ENCODE measurements around the gene MRPL21. TPM values are rescaled to one million over a fixed set of nuclear protein-coding genes. Genes with fewer than 3 reads are reported as not detected.

MRPL21 gene
- total and polyA plus RNA-seq, 8 donors, result 32.4 to 67.2 (median 58.3) TPM

DNA sequence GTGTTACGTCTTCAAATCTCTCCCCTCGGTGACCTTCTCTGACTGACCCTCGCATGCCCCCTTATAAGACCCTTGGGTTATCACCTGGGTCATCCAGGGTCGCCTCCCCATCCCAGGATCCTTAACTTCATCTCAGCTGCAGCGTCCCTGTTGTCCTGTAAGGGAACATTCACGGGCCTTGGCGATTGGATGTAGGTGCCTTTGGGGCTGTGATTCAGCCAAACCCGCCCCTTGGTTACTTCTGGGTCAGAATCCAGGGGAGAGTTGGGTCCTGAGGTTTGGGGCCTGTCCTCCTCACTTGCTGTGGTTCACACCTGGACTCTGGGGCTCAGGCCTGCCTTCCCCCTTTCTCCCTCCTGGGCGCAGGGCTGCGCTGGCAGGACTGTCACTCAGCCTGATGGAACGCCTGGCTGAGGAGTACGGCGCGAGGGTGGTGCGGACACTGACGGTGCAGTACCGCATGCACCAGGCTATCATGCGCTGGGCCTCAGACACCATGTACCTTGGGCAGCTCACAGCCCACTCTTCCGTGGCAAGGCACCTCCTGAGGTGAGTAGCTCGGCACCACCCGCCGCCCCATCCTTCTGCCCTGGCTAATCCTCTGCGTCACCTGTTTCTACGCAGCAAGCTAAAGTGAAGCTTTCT, 29.4 kb upstream of the MRPL21 start:
- no peak for DNase-seq
- Histone ChIP-seq H3K27ac (no peak overlapping the region), H3K36me3 (peaks cover 0 to 96% of the 10 kb centered on the region in 2 donors)

DNA sequence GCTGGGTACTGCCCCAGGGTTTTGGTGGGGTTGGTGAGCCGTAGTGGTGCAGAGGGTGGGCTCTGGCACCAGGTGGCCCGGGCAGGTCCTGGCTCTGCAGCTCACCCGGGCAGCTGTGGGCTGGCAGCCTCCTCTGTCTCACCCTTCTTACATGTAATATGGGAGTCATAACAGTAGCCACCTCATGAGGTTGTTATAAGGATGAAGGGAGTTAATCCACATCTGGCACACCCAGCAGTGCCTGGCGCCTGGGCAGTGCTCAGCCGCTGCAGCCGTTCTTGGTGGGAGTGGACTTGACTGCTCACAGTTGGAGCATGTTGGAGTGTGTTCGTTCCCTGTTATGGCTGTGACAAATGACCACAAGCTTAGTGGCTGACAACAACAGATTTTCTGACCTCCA, 28.7 kb upstream of the MRPL21 start:
- Histone ChIP-seq H3K4me1 (peaks cover 11 to 13% of the 10 kb centered on the region in 2 donors), H3K27me3 (no peaks in the 10 kb centered on the region), H3K36me3 (peaks cover 0 to 96% of the 10 kb centered on the region in 2 donors), H3K9me3 (no peaks in the 10 kb centered on the region), H3K4me3 (no peak overlapping the region), H3K27ac (no peak overlapping the region)
- no peak for ATAC-seq
- TF ChIP-seq, protein P1, sequence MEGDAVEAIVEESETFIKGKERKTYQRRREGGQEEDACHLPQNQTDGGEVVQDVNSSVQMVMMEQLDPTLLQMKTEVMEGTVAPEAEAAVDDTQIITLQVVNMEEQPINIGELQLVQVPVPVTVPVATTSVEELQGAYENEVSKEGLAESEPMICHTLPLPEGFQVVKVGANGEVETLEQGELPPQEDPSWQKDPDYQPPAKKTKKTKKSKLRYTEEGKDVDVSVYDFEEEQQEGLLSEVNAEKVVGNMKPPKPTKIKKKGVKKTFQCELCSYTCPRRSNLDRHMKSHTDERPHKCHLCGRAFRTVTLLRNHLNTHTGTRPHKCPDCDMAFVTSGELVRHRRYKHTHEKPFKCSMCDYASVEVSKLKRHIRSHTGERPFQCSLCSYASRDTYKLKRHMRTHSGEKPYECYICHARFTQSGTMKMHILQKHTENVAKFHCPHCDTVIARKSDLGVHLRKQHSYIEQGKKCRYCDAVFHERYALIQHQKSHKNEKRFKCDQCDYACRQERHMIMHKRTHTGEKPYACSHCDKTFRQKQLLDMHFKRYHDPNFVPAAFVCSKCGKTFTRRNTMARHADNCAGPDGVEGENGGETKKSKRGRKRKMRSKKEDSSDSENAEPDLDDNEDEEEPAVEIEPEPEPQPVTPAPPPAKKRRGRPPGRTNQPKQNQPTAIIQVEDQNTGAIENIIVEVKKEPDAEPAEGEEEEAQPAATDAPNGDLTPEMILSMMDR (IDR thresholded peaks at IDR 0.05), result no peak
- intact Hi-C loops (cut with DNase I), result loop anchor here in 1 of 2 donors (10.0 kb wide), 1 partner anchor 152 kb away; no protein-coding TSS in a partner anchor
- DNase-seq, result no peak

More for the DNA sequence above, 29.4 kb upstream of the MRPL21 start:
- no peak for ATAC-seq
- no peaks in the 10 kb centered on the region for H3K27me3 ChIP-seq
- H3K9me3 ChIP-seq, result no peaks in the 10 kb centered on the region
- intact Hi-C loops (cut with DNase I), result loop anchor here in 1 of 2 donors (10.0 kb wide), 1 partner anchor 152 kb away; no protein-coding TSS in a partner anchor
- no peak overlapping the region for H3K4me3 ChIP-seq
- H3K4me1 ChIP-seq, result peaks cover 6 to 7% of the 10 kb centered on the region in 2 donors
- TF ChIP-seq, protein P1 (IDR thresholded peaks at IDR 0.05), result no peak

DNA sequence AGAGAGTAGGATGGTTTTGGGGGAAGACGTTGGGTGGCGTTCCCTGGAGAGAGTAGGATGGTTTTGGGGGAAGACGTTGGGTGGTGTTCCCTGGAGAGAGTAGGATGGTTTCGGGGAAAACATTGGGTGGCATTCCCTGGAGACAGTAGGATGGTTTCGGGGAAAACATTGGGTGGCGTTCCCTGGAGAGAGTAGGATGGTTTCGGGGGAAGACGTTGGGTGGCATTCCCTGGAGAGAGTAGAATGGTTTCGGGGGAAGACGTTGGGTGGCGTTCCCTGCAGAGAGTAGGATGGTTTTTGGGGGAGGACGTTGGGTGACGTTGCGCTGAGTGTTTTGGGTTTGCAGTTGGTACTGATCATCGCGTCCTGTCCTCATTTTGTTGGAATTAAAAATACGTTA, 28.3 kb upstream of the MRPL21 start:
- H3K4me3 ChIP-seq, result no peak overlapping the region
- TF ChIP-seq, protein P1 (IDR thresholded peaks at IDR 0.05), result no peak

DNA sequence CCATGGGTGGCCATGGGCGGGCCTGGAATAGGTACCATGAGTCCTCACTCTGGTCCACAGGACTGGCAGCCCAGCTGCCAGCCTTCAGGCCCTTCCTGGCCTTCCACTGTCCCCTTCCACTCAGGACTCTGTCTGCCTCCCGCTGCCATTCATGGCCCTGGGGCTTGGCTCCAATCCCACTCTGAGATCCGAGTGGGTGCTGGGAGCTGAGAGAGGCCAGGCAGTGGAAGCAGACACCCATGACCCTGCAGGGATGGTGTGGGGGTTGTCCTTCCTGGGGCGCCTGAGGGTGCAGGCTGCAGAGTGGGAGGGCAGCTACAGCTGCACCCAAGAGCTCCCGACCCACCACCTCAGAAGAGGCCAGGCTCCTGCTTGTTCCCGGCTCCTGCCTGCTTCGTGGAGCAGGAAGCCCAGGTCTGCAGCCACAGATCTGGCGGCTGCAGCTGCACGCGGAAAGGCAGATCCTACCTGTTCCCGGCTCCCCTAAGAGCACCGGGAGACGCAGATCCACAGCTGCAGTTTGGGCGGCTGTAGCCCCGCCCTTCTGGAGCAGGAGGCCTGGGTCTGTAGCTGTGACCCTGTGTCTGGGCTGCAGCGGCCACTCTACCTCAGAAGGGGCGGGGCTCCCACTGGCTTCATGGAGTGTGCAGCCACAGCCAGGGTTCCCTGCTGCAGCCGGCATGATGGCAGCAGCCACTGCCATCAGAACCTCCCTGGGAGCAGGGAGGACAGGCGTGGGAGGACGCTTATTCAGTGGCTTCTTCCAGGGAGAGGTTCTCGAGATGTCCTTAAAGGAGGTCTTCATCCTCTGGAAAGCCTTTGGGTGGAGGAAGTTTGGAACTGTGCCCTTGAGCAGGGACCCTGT, 27.6 kb upstream of the MRPL21 start:
- no peak overlapping the region for H3K27ac ChIP-seq
- peaks cover 0 to 3% of the 10 kb centered on the region in 2 donors for H3K9me3 ChIP-seq
- intact Hi-C loops (cut with DNase I), result loop anchor here in 1 of 2 donors (10.0 kb wide), 1 partner anchor 154 kb away; no protein-coding TSS in a partner anchor
- H3K4me3 ChIP-seq, result no peak overlapping the region
- ATAC-seq (no peak), DNase-seq (no peak)
- TF ChIP-seq, protein P1 (IDR thresholded peaks at IDR 0.05), result no peak
- no peaks in the 10 kb centered on the region for H3K27me3 ChIP-seq
- peaks cover 11 to 20% of the 10 kb centered on the region in 2 donors for H3K4me1 ChIP-seq
- peaks cover 0 to 96% of the 10 kb centered on the region in 2 donors for H3K36me3 ChIP-seq

More for the DNA sequence above, 28.3 kb upstream of the MRPL21 start:
- intact Hi-C loops (cut with DNase I), result loop anchor here in 1 of 2 donors (10.0 kb wide), 1 partner anchor 153 kb away; no protein-coding TSS in a partner anchor
- no peak for ATAC-seq
- peaks cover 0 to 96% of the 10 kb centered on the region in 2 donors for H3K36me3 ChIP-seq
- H3K9me3 ChIP-seq, result no peaks in the 10 kb centered on the region
- H3K4me1 ChIP-seq, result peaks cover 11 to 17% of the 10 kb centered on the region in 2 donors
- no peak overlapping the region for H3K27ac ChIP-seq
- no peaks in the 10 kb centered on the region for H3K27me3 ChIP-seq
- DNase-seq, result no peak
